Measurements from ENCODE around the gene TBC1D9.

Gene TBC1D9

DNA sequence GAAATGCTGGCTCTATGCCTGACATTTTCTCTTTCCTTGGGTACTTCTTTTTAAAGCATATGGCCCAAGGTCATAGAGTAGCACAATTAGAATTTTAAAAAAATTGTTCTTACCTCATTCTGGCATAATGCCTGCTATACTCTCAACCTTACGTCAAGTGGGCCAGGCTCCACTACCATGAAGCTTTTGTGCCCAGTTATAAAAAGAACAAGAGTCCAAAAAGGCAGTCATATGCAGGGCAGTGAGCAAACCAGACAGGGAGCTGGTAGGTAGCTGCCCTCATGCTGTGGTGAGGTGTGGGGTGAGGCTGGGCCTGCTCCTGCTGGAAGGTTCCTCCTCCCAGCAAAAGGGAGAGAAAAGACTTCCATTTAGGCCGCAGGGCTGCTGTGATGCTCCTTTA, 123.1 kb downstream of the TBC1D9 start:
- Histone ChIP-seq H3K27ac (ENCODE audit: low read depth, low read length) (no peak overlapping the region), H3K4me3 (ENCODE audit: low read depth, low read length) (no peak overlapping the region), H3K4me1 (ENCODE audit: control insufficient read depth, insufficient read depth, low read length) (no peaks in the 10 kb centered on the region), H3K9ac (ENCODE audit: low read depth, low read length) (no peak overlapping the region), H3K36me3 (ENCODE audit: control insufficient read depth, insufficient read depth, low read length) (no peaks in the 10 kb centered on the region), H3K9me3 (ENCODE audit: control insufficient read depth, insufficient read depth, low read length) (no peaks in the 10 kb centered on the region), H3K27me3 (ENCODE audit: control insufficient read depth, insufficient read depth, low read length) (no peaks in the 10 kb centered on the region)

DNA sequence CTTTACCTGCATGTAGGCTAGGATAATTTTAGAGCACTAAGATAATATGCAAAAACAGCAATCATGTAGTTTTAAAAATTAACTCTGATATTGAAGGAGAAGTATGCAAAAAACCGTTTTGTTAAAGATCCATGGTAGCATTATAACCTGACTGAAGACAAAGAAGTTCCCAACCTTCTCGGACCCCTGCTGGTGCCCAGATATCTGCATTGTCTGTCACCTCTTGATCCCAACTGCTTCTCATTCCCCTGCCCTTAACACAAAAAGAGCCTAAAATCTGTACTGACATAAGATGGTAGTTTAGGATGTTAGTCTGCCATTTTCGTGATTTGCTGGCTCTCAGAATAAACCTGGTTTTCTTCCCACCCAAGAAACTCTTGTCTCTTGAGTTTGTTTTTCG, 125.9 kb downstream of the TBC1D9 start:
- no peaks in the 10 kb centered on the region for H3K4me1 ChIP-seq (ENCODE audit: control insufficient read depth, insufficient read depth, low read length)
- no peaks in the 10 kb centered on the region for H3K27me3 ChIP-seq (ENCODE audit: control insufficient read depth, insufficient read depth, low read length)
- no peaks in the 10 kb centered on the region for H3K9me3 ChIP-seq (ENCODE audit: control insufficient read depth, insufficient read depth, low read length)
- no peak overlapping the region for H3K4me3 ChIP-seq (ENCODE audit: low read depth, low read length)
- H3K27ac ChIP-seq (ENCODE audit: low read depth, low read length), result no peak overlapping the region
- H3K9ac ChIP-seq (ENCODE audit: low read depth, low read length), result no peak overlapping the region
- no peaks in the 10 kb centered on the region for H3K36me3 ChIP-seq (ENCODE audit: control insufficient read depth, insufficient read depth, low read length)

DNA sequence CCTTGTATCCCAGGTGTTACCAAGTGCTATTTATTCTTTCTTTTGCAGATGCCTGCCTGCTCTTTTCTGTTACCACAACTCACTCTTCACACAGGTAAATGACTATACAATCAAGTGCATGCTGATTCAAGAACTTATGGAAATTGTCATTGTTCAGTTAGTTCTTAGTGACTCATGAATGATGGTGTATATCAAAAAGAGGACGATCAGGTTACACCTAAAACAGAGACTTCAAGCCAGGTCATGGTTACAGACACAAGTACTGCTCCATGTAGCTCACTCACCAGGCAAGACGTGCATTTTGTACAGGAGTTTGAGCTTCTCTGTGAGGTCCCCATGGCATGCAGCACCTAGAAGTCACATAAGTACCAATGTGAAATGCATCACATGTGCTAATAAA, 128.2 kb downstream of the TBC1D9 start:
- Histone ChIP-seq H3K9ac (ENCODE audit: low read depth, low read length) (no peak overlapping the region), H3K4me3 (ENCODE audit: low read depth, low read length) (no peak overlapping the region), H3K4me1 (ENCODE audit: control insufficient read depth, insufficient read depth, low read length) (no peaks in the 10 kb centered on the region), H3K9me3 (ENCODE audit: control insufficient read depth, insufficient read depth, low read length) (no peaks in the 10 kb centered on the region), H3K27me3 (ENCODE audit: control insufficient read depth, insufficient read depth, low read length) (no peaks in the 10 kb centered on the region), H3K27ac (ENCODE audit: low read depth, low read length) (no peak overlapping the region), H3K36me3 (ENCODE audit: control insufficient read depth, insufficient read depth, low read length) (no peaks in the 10 kb centered on the region)

DNA sequence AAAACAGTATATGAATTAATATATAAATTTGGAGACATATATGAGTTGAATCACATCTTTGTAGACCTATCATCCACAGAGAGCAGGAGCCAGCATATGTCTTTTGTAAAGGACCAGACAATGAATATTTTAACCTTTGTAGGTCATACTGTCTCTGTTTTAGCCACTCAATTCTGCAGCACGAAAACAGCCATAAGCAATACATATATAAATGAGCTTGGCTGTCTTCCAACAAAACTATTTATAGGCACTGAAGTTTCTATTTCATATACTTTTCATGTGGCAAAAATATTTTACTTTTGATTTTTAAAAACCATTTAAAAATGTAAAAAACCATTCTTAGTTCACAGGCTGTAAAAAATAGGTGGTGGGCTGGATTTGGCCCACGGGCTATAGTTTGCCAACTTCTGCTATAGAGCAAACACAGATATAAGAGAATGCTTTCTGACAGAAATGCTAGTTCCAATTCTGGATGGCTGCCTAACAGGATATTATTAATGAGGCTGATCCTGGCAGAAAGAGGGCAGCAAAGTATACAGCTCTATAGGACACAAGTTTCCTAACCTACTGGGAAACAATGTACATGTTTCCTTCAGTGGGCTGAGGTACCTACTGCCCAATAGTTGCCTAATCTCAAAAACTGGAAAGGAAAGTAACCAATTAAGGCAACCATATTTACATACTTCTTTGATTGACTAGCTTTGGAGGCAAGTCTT, 129.4 kb downstream of the TBC1D9 start:
- no peaks in the 10 kb centered on the region for H3K9me3 ChIP-seq (ENCODE audit: control insufficient read depth, insufficient read depth, low read length)
- H3K9ac ChIP-seq (ENCODE audit: low read depth, low read length), result no peak overlapping the region
- no peak overlapping the region for H3K4me3 ChIP-seq (ENCODE audit: low read depth, low read length)
- no peak overlapping the region for H3K27ac ChIP-seq (ENCODE audit: low read depth, low read length)
- no peaks in the 10 kb centered on the region for H3K36me3 ChIP-seq (ENCODE audit: control insufficient read depth, insufficient read depth, low read length)
- H3K4me1 ChIP-seq (ENCODE audit: control insufficient read depth, insufficient read depth, low read length), result no peaks in the 10 kb centered on the region
- H3K27me3 ChIP-seq (ENCODE audit: control insufficient read depth, insufficient read depth, low read length), result no peaks in the 10 kb centered on the region

DNA sequence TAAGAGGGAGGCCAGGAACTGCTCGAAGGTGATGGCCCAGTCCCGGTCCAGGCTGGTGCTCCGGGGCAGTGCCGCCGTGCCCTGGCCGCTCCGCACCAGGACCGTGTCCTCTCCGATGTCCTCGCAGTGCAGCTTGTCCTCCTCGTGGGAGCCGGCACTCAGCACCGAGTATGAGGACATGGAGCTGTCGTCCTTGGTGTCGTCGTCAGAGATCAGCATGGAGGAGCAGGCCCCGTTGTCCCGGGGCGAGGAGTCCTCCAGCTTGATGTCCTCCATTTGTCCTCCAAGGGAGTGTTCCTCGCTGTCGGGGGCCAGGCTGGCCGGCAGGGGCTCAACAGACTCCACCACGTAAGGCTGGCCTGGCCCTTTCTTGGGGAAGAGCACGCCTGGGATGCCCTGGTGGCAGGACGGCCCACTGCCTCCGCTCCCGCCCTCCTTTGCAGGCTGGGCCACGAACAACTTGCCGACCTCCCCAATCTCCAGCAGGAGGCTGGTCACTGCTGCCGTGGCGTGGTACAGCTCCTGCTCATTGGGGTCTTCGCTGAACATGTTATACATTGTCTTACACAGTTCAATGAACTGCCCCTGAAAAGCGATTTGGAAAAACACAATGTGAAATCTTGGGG, 133.7 kb downstream of the TBC1D9 start:
- H3K4me1 ChIP-seq (ENCODE audit: control insufficient read depth, insufficient read depth, low read length), result peaks cover 13% of the 10 kb centered on the region
- H3K27me3 ChIP-seq (ENCODE audit: control insufficient read depth, insufficient read depth, low read length), result no peaks in the 10 kb centered on the region
- no peak overlapping the region for H3K4me3 ChIP-seq (ENCODE audit: low read depth, low read length)
- no peaks in the 10 kb centered on the region for H3K9me3 ChIP-seq (ENCODE audit: control insufficient read depth, insufficient read depth, low read length)
- no peak overlapping the region for H3K9ac ChIP-seq (ENCODE audit: low read depth, low read length)
- H3K27ac ChIP-seq (ENCODE audit: low read depth, low read length), result no peak overlapping the region
- H3K36me3 ChIP-seq (ENCODE audit: control insufficient read depth, insufficient read depth, low read length), result no peaks in the 10 kb centered on the region

DNA sequence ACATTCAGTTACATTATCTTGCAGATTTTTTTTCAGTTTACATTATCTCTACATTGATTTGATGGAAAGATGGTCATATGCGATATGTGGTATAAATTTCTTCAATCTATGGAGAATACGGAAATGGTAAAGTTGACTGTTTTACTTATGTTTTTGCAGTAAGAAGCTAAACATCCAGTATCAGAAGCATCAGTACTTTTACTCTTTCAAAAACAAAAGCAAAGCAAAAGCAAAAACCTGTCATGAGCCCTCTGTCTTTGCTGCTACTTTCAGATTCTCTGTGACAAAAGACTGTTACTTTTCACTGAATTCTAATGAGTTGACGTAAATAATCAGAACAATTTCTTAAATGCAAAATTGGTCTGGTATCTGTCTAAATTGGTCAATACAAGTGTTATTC, 135.0 kb downstream of the TBC1D9 start:
- no peak overlapping the region for H3K9ac ChIP-seq (ENCODE audit: low read depth, low read length)
- H3K4me1 ChIP-seq (ENCODE audit: control insufficient read depth, insufficient read depth, low read length), result peaks cover 22% of the 10 kb centered on the region
- no peaks in the 10 kb centered on the region for H3K36me3 ChIP-seq (ENCODE audit: control insufficient read depth, insufficient read depth, low read length)
- no peaks in the 10 kb centered on the region for H3K27me3 ChIP-seq (ENCODE audit: control insufficient read depth, insufficient read depth, low read length)
- no peaks in the 10 kb centered on the region for H3K9me3 ChIP-seq (ENCODE audit: control insufficient read depth, insufficient read depth, low read length)
- no peak overlapping the region for H3K27ac ChIP-seq (ENCODE audit: low read depth, low read length)
- no peak overlapping the region for H3K4me3 ChIP-seq (ENCODE audit: low read depth, low read length)

DNA sequence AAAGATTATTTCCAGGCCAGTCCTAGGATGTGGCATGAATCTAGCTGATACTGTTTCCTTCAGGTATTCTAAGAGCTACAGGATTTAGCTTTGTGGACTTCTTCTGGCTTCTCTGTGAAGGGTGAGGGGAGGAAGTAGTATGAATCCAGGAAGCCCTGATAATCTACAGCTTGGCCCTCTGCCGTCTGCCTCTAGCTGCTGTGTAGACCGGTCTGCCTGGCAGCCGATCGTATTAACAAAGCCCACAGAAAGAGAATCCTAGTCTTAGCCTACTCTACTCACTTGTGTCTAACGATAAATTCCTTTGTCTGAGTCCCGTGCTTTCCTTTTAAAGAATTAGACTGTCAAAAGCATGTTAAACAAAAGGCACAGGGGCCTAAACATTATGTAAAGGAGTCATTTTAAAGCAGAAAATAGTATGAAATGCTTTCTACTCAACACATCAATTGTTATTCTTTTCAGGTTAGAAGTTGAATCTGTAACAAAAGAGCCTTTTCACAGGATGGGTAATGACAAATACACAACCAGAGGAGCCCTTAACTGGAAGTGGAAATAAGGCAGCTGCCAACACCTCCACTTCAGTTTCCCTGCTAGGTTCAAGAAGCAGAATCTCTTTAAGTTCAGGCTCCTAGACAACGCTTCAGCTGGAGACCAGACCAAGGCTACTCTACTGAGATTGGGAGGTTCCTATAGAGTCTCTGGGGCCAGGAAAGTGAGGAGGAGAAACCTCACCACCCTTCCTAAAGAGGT, 138.5 kb downstream of the TBC1D9 start:
- no peaks in the 10 kb centered on the region for H3K9me3 ChIP-seq (ENCODE audit: control insufficient read depth, insufficient read depth, low read length)
- no peak overlapping the region; the same call in 1 of the 2 replicates for H3K9ac ChIP-seq (ENCODE audit: low read depth, low read length)
- peak overlapping the region; percentile 32 for H3K27ac ChIP-seq (ENCODE audit: low read depth, low read length)

DNA sequence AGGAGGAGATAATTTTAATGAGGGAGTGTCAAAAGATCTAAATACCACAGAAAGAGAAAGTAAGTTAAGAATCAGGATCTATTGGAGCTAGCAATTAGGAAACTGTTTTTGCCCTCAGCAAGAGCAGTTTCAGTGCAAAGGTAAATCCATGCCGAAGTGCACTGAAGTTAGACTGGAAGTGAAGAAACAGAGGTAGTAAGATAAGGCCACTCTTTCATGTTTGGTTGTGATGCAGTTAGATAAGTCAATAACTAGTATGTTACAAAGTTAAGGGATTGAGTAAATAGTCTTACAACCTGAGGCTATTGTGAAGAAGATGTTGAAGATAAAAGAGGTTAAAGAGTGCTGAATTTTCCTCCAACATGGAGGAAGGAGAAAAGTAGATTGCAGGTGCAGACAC, 140.7 kb downstream of the TBC1D9 start:
- Histone ChIP-seq H3K36me3 (ENCODE audit: control insufficient read depth, insufficient read depth, low read length) (no peaks in the 10 kb centered on the region), H3K4me3 (ENCODE audit: low read depth, low read length) (no peak overlapping the region), H3K4me1 (ENCODE audit: control insufficient read depth, insufficient read depth, low read length) (peaks cover 22% of the 10 kb centered on the region), H3K27ac (ENCODE audit: low read depth, low read length) (no peak overlapping the region), H3K9me3 (ENCODE audit: control insufficient read depth, insufficient read depth, low read length) (no peaks in the 10 kb centered on the region), H3K27me3 (ENCODE audit: control insufficient read depth, insufficient read depth, low read length) (no peaks in the 10 kb centered on the region; the same call in 1 of the 2 replicates), H3K9ac (ENCODE audit: low read depth, low read length) (no peak overlapping the region)

More for the DNA sequence above, 138.5 kb downstream of the TBC1D9 start:
- Histone ChIP-seq H3K4me3 (ENCODE audit: low read depth, low read length) (no peak overlapping the region), H3K27me3 (ENCODE audit: control insufficient read depth, insufficient read depth, low read length) (no peaks in the 10 kb centered on the region; the same call in 1 of the 2 replicates), H3K36me3 (ENCODE audit: control insufficient read depth, insufficient read depth, low read length) (no peaks in the 10 kb centered on the region), H3K4me1 (ENCODE audit: control insufficient read depth, insufficient read depth, low read length) (peaks cover 22% of the 10 kb centered on the region)

DNA sequence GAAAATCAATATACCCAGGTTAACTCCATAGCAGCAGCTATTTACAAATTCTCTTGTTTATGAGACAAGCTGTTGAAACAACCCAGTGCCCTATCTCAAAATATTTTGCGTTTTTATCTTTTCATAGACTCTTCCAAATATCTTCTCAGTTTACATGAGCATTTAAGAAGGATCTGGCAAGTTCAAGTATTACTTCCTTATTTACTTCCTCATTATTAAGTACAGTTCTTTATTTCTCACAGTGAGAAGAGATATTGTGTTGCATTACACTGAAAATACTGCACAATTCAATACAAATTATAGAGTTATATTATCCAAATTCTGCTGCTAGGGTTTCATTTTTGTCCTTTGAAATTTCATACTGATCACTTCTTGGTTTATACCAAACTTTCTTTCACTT, 143.8 kb downstream of the TBC1D9 start:
- Histone ChIP-seq H3K36me3 (ENCODE audit: control insufficient read depth, insufficient read depth, low read length) (no peaks in the 10 kb centered on the region), H3K27ac (ENCODE audit: low read depth, low read length) (no peak overlapping the region), H3K9me3 (ENCODE audit: control insufficient read depth, insufficient read depth, low read length) (no peaks in the 10 kb centered on the region), H3K9ac (ENCODE audit: low read depth, low read length) (no peak overlapping the region), H3K4me3 (ENCODE audit: low read depth, low read length) (no peak overlapping the region), H3K4me1 (ENCODE audit: control insufficient read depth, insufficient read depth, low read length) (peaks cover 12% of the 10 kb centered on the region), H3K27me3 (ENCODE audit: control insufficient read depth, insufficient read depth, low read length) (no peaks in the 10 kb centered on the region; the same call in 1 of the 2 replicates)

DNA sequence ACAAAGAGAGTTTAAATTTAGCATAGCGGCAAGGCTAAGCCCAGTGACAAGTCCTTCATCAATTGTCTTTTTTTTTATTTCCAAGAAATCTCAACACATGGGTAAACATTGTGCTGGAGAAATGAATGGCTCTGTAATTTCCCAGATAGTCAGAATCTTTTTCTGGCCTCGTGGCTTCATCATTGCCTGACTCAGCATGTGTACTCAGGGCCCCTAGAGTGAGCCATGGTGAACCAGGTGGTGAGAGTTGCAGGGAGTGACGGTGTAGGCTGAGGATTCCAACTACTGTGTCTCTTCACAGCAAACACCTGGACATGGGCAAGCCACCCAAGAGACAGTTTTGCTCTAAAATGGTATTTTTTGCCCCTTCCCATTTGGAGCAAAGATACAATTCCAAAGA, 144.3 kb downstream of the TBC1D9 start:
- Histone ChIP-seq H3K27me3 (ENCODE audit: control insufficient read depth, insufficient read depth, low read length) (no peaks in the 10 kb centered on the region; the same call in 1 of the 2 replicates), H3K36me3 (ENCODE audit: control insufficient read depth, insufficient read depth, low read length) (no peaks in the 10 kb centered on the region), H3K9me3 (ENCODE audit: control insufficient read depth, insufficient read depth, low read length) (no peaks in the 10 kb centered on the region), H3K4me3 (ENCODE audit: low read depth, low read length) (no peak overlapping the region), H3K9ac (ENCODE audit: low read depth, low read length) (no peak overlapping the region), H3K27ac (ENCODE audit: low read depth, low read length) (no peak overlapping the region), H3K4me1 (ENCODE audit: control insufficient read depth, insufficient read depth, low read length) (peaks cover 7% of the 10 kb centered on the region)

Data from HUES48 (cell line).